HEK293 (cell line): ENCODE data around the gene DOCK1.

Source experiments
- TCF7L2 ChIP-seq: IDR thresholded peaks from 2 replicates; pipeline ENCODE4 v1.6.1; 2011; ENCODE audit warnings: low read depth, mild to moderate bottlenecking, inconsistent platforms, low read length, moderate library complexity, borderline replicate concordance
- ZNF830 ChIP-seq: fragments of 450-650 bp; IDR thresholded peaks from 2 replicates; pipeline ENCODE4 v1.5.0; 2018; ENCODE audit warnings: missing biosample characterization, missing genetic modification characterization, low read depth, mild to moderate bottlenecking, moderate library complexity
- TF ChIP-seq, protein P1 (sequence below): fragments of 450-650 bp; formaldehyde crosslinking; IDR thresholded peaks from 2 replicates; pipeline ENCODE4 v1.5.1; 2016; ENCODE audit warnings: missing biosample characterization, missing genetic modification characterization
- TF ChIP-seq, protein P2 (sequence below): fragments of 450-650 bp; formaldehyde crosslinking; IDR thresholded peaks from 2 replicates; pipeline ENCODE4 v1.5.1; 2017; ENCODE audit warnings: missing biosample characterization, missing genetic modification characterization
- TF ChIP-seq, protein P3 (sequence below): sonication (generic); formaldehyde crosslinking; IDR thresholded peaks from 2 replicates; pipeline ENCODE4 v1.8.1; 2022; ENCODE audit warnings: mild to moderate bottlenecking, moderate library complexity, missing genetic modification reagents
- TF ChIP-seq, protein P4 (sequence below): fragments of 450-650 bp; formaldehyde crosslinking; IDR thresholded peaks from 2 replicates; pipeline ENCODE4 v1.5.1; 2016; ENCODE audit warnings: missing biosample characterization, missing genetic modification characterization, low read depth
- TF ChIP-seq, protein P5 (sequence below): fragments of 450-650 bp; formaldehyde crosslinking; IDR thresholded peaks from 2 replicates; pipeline ENCODE4 v1.5.1; 2016; ENCODE audit warnings: missing biosample characterization, missing genetic modification characterization

DNA sequence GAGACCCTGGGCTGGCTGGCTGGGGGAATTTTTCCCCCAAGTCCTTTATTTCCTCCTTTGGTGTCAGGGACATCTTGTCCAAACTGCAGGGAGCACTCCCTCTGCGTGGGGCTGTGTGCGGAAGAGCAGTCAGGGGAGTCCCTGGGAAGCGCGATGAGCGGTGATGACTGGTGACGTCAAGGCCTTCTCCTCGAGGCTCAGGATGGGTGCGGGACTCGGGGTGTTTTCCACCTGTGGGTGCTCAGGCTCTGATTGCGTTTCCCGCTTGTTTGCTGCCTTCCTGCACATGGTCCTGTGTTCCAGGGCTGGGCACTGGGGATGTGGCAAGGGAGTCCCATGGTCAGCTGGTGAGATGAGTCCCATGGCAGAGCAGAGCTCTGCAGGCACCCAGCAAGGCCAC is 101.2 kb downstream of the DOCK1 start:
- TF ChIP-seq, protein P1, sequence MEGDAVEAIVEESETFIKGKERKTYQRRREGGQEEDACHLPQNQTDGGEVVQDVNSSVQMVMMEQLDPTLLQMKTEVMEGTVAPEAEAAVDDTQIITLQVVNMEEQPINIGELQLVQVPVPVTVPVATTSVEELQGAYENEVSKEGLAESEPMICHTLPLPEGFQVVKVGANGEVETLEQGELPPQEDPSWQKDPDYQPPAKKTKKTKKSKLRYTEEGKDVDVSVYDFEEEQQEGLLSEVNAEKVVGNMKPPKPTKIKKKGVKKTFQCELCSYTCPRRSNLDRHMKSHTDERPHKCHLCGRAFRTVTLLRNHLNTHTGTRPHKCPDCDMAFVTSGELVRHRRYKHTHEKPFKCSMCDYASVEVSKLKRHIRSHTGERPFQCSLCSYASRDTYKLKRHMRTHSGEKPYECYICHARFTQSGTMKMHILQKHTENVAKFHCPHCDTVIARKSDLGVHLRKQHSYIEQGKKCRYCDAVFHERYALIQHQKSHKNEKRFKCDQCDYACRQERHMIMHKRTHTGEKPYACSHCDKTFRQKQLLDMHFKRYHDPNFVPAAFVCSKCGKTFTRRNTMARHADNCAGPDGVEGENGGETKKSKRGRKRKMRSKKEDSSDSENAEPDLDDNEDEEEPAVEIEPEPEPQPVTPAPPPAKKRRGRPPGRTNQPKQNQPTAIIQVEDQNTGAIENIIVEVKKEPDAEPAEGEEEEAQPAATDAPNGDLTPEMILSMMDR: no peak
- TF ChIP-seq, protein P2, sequence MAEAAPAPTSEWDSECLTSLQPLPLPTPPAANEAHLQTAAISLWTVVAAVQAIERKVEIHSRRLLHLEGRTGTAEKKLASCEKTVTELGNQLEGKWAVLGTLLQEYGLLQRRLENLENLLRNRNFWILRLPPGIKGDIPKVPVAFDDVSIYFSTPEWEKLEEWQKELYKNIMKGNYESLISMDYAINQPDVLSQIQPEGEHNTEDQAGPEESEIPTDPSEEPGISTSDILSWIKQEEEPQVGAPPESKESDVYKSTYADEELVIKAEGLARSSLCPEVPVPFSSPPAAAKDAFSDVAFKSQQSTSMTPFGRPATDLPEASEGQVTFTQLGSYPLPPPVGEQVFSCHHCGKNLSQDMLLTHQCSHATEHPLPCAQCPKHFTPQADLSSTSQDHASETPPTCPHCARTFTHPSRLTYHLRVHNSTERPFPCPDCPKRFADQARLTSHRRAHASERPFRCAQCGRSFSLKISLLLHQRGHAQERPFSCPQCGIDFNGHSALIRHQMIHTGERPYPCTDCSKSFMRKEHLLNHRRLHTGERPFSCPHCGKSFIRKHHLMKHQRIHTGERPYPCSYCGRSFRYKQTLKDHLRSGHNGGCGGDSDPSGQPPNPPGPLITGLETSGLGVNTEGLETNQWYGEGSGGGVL (tag by site-specific recombination): no peak
- TF ChIP-seq ZNF830 (tag by site-specific recombination) (no peak), TCF7L2 (no peak)
- TF ChIP-seq, protein P3, sequence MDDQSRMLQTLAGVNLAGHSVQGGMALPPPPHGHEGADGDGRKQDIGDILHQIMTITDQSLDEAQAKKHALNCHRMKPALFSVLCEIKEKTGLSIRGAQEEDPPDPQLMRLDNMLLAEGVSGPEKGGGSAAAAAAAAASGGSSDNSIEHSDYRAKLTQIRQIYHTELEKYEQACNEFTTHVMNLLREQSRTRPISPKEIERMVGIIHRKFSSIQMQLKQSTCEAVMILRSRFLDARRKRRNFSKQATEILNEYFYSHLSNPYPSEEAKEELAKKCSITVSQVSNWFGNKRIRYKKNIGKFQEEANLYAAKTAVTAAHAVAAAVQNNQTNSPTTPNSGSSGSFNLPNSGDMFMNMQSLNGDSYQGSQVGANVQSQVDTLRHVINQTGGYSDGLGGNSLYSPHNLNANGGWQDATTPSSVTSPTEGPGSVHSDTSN: no peak
- TF ChIP-seq, protein P4, sequence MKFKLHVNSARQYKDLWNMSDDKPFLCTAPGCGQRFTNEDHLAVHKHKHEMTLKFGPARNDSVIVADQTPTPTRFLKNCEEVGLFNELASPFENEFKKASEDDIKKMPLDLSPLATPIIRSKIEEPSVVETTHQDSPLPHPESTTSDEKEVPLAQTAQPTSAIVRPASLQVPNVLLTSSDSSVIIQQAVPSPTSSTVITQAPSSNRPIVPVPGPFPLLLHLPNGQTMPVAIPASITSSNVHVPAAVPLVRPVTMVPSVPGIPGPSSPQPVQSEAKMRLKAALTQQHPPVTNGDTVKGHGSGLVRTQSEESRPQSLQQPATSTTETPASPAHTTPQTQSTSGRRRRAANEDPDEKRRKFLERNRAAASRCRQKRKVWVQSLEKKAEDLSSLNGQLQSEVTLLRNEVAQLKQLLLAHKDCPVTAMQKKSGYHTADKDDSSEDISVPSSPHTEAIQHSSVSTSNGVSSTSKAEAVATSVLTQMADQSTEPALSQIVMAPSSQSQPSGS (tag by site-specific recombination): no peak
- TF ChIP-seq, protein P5, sequence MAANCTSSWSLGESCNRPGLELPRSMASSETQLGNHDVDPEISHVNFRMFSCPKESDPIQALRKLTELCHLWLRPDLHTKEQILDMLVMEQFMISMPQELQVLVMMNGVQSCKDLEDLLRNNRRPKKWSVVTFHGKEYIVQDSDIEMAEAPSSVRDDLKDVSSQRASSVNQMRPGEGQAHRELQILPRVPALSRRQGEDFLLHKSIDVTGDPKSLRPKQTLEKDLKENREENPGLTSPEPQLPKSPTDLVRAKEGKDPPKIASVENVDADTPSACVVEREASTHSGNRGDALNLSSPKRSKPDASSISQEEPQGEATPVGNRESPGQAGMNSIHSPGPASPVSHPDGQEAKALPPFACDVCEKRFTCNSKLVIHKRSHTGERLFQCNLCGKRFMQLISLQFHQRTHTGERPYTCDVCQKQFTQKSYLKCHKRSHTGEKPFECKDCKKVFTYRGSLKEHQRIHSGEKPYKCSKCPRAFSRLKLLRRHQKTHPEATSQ (tag by site-specific recombination): no peak
